CD4-positive, alpha-beta T cell treated with Interleukin-17A for 1 hour (primary cell): ENCODE results near the gene CEND1.

ENCODE experiments used
- DNase-seq: peaks from one replicate; pipeline ENCODE4 v3.0.0-alpha.2; 2020

Gene CEND1

DNA sequence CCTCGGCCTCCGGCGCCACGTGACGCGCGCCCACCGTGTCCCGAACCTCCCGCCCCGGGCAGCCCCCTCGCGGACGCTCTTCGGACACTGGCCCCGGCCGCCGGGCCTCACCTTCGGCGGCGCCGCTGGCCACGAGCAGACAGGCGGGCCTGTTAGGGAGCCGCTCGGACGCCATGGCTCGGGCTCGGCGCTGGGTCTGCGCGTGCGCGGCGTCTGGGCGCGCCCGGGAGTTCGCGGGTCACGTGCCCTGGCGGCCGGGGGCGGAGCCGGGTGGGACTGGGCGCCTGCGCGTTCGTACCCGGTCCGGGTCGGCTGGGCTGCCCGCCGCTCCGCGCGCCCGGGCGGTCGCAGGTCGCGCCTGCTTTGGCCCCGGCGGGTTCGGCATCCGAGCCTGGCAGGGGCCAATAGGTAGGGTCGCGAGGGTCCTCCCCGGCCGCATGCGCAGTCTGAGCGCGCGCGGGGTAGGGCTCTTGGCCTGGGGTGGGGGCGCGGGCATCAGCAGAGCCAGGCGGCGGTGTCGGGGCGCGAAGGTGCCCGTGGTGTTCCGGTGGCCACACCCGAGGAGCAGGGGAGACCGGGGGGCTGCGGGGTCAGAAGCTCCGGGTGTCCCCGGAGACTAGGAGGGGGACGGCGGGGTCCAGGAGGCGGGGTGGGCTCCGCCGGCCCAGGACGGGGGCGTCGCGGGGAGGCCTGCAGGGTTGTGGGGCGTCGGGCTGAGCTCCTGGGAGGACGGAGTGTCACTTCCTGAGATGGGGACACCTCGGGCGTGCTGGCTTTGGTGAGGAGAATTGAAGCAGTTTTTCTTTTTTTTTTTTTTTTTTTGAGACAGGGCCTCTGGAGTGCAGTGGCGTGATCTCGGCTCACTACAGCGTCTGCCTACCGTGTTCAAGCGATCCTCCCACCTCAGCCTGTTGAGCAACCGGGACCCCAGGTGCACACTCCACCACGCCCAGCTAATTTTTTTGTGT lies 12.3 kb downstream of the CEND1 start, which contains the start of gene GATD1:
Gene GATD1, minus strand, starts transcription at position 200 of the 968 bp plus-strand sequence. Its CDS starts 25 bp downstream, at position 175.
- DNase-seq: peak; percentile 92

DNA sequence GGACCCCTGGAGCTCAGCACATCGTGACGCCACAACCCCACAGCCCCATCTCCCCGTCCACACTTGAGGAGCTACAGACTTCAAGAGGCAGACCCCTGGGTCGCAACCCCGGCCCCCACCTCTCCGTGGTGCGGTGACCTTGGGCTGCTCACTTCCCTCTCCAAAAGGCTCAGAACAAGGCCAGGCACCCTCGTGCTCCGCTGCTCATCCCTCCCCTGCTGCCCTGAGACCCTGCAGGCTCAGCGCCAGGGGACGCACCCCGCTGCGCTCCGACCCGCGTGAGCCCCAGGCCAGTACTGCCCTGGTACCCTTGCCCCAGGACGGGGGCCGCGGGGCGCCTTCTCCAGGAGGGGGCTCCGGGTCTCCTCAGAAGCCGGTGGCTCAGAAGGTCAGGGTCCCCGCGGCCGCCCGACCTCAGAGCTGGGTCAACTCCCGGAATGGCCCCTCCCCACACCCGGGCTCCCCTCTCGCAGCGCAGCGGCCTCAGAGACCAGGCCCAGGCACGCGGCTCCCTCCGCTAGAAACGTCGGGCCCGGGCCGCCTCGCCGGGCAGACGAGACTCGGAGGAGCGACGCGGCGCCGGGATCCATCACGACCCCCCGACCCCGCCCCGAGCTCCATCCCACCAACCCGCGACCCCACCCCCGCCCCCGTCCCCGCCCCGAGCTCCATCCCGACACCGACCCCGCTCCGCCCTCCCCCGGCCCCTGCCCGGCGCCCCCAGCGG lies 13.2 kb downstream of the CEND1 start:
- no peak for DNase-seq

DNA sequence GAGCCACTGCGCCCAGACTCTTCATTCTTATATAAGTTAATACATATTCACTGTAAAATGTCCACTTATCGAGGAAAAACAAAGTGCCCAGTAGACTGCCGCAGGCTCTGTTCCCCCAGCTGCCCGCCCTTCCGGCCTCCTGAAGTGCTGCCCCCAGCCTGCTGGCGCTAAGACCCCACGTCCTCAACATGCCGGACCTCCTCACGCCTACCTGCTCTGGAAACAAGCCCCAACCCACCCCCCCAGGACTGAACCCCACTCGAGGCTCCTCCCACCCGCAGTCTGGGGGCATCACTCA lies 13.7 kb downstream of the CEND1 start:
- no peak for DNase-seq

DNA sequence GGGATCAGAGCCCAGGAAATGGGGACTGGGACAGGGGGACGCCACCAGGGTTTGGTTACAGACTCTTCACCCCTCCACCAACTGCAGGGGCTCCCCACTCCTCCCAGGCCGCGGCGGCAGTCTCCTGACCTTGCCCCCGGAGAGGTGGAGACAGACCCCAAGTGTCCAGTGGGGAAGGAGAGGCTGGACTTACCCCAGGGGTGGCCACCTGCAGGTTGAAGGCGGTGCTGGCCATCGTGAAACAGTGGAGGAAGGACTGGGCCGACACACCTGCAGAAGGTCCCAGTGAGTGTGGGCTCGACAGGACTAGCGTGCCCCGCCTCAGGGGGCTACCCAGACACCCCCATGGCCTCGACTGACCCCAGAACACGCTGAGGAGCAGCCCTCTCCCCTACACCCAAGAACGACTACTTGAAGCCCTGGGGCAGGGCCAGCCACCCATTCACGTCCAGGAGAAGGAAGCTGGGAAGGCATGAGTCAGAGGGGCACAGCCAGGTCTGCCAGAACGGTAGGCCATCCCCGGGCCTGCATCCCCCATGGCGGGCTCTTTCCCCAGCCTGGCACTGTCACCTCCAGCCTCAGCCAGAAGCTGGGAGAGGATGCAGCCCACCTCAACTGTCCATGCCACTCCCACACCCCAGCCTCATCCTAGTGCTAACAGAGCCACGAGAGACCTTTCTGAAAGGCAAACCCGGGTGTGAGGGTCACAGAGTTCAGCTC lies 14.9 kb downstream of the CEND1 start:
- no peak for DNase-seq

DNA sequence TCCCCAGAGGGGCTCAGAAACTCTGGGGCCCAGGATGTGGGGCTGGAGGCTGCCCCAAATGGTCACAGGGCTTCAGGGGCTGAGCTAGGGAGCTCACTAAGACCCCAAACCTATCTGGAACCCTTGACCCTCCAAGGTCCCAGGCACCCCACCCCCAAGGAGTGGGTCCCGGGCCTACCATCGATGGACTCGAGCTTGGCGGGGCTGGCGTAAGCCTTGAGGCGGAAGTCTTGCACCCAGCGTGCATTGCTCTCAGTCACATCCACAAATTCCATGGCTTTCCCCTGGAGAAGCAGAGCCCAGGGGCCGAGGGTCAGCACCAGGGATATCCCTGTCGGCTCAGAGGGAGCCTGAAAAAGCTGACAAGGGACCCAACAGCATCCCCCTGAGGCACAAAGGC lies 16.1 kb downstream of the CEND1 start:
- no peak for DNase-seq

DNA sequence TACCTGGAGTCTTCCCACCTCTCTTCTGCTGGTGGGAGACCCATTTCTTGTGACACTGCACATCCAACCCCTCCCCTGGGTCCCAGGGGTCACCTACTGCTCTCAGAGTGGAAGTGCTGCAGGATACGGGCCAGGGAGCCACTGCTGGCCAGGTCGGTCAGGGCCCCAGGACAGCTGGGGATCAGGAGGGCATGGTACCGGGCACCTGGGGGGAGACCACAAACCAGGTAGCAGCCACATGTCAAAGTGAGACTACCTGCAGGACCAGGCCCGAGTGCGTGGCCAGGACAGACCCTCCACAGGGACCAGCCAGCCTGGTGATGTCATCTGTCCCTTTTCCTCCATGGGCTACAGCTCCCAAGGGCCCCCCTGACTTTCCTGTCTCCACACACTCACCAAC lies 16.5 kb downstream of the CEND1 start:
- DNase-seq: no peak

DNA sequence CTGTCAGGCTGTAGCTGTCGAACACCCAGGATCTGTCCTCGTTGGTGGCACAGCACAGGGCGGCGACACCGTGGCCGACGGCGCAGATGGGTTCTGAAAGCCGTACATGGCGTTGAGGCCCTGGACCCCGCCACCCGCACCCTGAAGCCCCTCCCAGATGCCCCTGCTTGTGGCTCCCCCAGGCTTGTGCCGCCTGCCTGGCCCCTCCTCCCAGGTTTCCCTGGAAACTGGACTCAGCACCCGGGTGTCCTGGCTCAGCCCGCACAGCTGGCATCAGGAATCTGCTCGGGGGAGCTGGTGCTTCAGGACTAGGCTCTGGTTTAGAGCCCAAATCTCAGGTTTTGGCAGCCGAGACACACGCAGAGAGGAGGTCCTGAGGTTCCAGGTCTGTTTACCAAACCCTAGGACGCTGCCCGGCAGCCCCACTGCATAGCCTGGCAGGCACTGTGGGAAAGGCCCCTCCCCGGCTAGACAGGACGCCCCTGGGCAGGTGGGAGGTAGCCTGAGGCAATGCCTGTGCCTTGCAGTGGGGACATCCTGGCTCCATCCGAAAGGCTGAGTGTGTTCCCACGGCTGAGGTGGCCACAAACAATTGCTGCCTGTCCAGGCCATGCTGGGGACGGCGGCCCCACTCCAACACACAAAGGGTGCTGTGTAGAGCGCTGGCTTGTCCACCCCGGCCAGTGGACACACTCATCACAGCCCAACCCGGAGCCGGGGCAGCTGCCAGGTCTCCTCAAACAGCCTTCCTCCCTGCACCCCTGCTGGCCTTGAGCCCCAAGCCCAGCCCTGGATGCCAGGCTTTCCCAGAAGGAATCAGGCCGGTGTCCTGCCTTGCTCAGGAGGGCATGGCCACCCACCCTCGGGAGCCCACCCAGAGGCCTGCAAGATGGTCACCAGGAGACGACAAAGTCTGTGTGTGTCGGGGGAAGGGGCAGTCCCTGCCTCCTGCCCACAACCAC lies 17.2 kb downstream of the CEND1 start:
- DNase-seq: no peak

DNA sequence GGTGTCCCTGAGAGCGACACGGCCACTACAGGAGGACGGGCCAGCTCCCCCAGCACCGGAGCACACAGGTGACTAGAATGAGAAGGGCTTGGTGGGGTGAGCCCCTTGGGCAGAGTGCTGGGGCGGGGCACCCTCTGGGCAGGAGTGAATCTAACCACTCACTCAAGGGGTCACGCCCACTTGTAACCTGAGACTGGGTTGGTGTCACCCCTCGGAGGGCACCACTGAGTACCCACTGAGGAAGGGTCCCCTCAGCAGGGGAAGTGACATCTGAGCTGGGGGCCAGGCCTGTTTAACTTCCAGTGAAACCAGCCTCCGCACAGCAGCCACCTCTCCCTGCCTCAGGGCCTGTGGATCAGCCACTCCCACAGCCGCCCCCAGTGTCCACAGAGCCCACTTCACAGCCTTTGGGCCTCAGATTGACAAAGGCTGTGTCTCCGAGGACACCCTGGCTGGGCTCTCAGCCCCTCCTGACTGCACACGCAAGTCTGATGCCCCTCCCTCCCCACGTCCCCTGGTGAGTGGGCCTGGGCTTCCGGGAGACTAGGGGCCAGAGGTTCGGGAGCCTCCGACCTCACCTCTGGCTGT lies 18.2 kb downstream of the CEND1 start:
- DNase-seq: no peak

DNA sequence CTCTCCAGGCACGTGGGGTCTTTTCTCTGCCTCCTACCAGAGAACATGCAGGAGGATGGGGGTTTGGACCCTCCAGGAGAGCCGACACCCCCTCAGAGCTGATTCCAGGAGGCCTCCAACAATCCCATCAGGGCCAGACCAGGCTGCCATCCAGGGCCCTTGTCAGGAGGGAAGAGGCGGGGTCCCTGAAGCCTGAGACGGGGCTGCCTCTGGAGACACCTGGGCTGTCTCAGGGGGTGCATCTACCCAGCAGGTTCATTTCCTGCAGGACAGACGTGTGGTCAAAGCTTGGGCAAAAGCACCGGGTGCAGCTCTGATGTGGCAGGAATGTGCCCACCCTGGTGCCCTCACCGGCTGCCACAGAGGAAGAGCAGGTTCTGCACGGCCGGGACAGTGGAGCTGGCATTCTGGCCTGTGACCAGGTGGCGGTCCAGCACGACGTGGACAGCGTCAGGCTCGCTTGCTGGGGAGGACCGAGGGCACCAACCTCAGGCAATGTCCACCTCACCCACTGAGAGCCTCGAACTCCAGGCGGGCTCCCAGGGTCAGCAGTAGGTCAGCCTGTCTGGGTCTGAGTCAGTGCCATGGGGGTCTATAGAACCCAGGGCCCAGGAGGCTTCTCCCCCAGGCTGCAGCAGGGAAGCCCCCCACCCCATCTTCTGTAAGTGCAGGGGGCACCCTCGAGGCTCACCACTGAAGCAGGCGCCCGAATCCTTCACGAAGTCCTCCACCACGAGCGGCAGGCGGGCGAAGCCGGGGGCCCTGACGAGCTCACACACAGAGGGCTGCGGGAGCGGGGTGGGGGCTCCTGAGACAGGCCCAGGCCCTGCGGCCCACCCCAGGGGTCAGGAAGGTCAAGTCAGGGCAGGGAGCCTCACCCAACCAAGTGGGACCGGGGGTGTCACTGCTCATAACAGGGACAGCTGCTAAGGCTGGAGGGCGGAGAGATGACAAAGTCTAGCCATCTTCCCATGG lies 19.0 kb downstream of the CEND1 start:
- no peak for DNase-seq

DNA sequence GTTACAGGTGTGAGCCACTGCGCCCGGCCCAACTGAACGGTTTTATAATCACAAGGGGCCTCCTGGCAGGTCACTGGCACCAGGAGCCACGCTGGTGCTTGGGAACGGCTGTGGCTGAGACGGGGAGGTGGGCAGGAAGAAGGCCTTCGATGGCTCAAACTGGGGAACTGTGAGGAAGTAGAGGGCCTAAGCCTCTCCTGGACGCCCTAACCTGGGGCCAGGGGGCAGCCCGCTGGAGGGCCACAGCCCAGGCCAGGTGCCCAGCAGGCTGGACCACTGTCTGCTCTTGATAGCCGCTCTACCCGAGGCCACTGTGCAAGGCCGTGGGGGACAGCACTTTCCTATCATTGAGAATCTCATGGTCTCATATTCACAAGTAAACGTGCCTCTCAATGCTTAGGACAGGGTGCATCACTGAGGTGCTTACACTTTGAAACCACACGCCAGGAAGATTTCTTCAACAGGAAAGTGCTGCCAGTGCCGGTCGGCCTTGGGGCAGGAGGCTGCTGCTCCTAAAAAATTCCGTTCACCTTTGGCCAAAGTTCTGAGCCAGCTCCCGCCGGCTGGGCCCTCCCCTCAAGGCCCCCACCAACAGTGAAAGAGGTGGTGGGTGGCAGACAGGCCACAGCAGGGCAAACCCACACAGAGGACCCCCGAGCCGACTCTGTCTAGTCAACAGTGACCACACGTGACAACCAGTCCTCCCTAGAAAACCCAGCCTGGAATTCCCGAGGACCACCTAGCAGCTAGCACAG lies 19.8 kb downstream of the CEND1 start:
- DNase-seq: no peak

DNA sequence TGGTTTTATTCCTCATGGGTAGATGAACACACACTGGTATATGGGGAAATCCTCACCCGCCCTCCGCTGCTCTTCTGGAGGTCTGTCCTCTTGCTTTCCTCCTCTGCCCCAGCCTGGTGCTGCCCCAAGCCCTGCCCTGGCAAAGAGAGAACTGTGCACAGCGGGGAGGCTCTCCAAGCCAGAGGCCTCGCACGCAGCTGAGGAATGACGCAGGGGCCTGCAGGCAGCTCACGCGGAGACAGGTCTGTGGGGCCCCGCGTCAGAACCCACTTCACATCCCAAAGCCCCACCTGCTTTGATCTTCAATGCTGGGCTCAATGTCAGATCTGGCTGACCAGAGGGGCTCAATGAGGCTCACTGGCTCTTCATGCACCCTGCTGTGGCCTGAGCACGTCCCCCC lies 22.7 kb downstream of the CEND1 start:
- DNase-seq: no peak

DNA sequence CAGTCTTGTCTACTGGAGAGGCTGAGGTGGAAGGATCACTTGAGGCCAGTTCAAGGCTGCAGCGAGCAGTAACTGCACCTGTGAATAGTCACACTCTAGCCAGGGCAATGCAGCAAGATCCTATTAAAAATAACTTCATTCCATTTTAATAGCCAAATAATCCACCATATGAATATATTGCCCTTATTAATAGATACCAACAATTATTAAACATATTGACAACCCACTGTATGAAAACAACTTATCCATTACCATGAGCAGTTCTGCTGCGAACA lies 23.0 kb downstream of the CEND1 start:
- DNase-seq: no peak

DNA sequence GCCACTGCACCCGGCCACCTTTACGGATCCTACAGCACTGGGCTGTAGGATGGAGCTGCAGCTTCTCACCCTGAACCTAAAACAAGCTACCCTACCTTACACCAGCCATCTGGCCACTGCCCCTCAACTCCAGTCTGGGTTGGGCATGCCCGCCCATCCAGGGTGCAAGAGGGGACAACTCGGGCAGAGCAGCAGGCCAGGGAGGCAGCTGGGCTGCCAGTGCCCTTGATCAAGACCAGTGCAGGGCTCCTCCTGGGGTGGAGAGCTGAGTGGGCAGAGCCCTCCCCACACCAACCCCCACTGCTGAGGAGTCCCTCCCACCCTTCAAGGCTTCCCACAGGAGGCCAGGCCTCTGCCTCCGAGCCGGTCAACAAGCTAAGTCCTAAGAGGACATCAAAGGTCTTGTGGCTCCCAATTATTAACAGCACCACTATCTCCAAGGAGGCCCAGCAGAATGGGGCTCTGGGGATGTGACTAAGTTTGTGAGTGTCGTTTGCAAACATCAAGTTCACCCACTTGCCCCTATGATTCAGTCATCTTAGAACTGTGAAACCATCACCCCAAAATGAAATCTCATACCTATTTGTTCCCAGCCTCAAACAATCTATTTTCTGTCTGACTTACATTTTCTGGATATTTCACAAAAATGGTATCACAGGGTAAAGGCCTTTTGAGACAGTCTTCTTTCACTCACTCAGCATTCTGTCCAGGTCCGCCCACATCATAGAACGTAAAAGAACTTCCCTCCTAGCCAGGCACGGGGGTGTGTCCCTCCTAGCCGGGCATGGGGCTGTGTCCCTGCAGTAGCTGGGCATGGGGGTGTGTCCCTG lies 23.6 kb downstream of the CEND1 start:
- DNase-seq: no peak

DNA sequence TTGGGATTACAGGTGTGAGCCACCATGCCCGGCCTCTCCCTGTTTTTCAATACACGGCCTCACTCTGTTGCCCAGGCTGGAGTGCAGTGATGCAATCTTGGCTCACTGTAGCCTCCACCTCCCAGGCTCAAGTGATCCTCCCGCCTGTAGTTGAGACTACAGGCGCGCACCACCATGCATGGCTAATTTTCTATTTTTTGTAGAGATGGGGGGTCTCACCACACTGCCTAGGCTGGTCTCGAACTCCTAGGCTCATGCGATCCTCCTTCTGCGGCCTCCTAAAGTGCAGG lies 24.1 kb downstream of the CEND1 start:
- DNase-seq: no peak

DNA sequence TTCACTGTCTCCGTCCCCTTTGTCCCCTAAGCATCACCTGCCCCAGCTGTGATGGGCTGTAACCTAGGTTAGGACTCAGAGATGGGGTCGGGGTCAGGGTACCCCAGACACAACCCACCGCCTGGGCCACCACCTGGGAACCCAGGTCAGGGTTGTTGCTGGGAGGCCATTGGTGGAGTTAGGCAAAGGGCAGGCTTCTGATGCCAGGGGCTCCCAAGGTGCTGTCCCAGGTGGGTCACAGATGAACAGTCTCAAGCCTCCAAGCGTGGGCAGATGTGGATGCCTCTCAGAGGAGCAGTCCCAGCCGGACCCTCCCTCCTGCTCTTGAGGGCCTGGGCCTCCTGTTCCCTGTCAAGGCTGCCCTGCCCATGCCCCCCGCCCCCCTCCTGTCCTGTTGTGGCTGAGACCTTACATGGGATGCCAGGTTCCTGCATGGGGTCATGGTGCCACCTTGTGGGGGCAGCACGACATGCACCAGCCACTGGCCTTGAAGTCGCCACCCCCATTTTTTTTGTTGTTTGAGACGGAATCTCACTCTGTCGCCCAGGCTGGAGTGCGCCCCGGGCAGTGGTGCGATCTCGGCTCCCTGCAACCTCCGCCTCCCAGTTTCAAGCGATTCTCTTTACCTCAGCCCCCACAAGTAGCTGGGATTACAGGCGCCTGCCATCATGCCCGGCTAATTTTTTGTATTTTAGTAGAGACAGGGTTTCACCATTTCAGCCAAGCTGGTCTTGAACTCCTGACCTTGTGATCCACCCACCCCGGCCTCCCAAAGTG lies 24.7 kb downstream of the CEND1 start:
- peak; percentile 77 for DNase-seq

DNA sequence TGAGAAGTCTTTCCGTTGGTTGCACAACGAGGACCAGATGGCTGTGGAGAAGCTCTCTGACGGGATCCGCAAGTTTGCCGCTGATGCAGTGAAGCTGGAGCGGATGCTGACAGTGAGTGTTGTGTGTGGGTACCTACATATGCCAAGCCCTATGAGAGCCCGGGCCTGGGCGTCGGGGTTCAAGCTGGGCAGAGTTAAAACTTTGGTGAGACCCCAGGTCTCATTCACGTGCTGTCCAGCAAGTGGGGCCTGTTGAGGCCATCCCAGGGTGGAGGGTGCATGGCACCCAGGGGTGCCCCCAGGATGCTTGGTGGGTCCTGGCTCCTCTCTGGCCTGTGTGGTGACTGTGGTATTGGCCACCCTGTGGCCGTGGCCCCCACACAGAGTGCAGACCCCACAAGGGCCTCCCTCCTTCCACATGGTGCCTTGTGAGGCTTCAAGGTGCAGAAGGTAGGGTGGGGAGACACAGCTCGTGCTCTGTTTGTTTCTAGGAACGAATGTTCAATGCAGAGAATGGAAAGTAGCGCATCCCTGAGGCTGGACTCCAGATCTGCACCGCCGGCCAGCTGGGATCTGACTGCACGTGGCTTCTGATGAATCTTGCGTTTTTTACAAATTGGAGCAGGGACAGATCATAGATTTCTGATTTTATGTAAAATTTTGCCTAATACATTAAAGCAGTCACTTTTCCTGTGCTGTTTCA lies 25.4 kb downstream of the CEND1 start:
- no peak for DNase-seq

DNA sequence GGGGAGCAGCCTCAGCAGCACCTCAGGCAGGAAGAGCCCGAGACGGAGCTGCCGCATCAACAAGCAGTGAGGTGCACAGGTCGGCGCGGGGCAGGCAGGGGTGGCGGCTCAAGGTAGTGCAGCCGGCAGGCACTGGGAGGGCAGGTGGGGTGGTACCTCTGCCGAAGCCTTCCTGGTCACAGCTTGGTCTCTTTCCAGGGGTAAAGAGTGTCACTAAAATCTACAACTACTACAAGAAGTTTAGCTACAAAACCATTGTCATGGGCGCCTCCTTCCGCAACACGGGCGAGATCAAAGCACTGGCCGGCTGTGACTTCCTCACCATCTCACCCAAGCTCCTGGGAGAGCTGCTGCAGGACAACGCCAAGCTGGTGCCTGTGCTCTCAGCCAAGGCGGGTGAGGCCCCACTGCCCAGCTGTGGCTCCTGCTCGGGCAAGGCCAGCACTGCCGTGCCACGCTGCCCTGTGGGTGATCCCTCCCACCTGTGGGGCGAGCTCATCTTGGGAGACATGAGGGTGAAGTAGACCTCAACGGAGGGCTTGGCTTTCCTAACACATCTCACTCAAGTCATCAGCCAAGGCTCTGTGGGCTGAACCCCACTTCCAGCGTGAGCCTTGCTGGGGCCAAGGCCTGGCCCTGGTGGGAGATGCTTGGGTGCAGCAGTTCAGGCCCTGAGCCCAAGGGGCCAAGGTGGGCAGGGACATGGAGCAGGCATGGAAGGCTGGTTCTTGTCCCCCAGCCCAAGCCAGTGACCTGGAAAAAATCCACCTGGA lies 26.2 kb downstream of the CEND1 start:
- DNase-seq: no peak
